ENCODE data around the gene NDUFV2.
"Not testable (repeated sequence)": the region's sequence is repeated elsewhere in the genome, so short reads cannot be mapped to it uniquely, and the experiment has no call there.

DNA sequence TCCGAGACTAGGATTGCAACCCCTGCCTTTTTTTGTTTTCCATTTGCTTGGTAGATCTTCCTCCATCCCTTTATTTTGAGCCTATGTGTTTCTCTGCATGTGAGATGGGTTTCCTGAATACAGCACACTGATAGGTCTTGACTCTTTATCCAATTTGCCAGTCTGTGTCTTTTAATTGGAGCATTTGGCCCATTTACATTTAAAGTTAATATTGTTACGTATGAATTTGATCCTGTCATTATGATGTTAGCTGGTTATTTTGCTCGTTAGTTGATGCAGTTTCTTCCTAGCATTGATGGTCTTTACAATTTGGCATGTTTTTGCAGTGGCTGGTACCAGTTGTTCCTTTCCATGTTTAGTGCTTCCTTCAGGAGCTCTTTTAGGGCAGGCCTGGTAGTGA is 67.0 kb downstream of the NDUFV2 start:
- not testable (repeated sequence) for TF ChIP-seq SIN3A (conservative IDR thresholded peaks at IDR 0.05 in 1 of 2, IDR thresholded peaks at IDR 0.05 in 1 of 2; ENCODE audit: low read depth in 1 of 2, low read length in 2 of 2); EP300 (IDR thresholded peaks at IDR 0.05; ENCODE audit: borderline replicate concordance in 1 of 2, low read depth in 2 of 2, low read length in 2 of 2); POLR2A (IDR thresholded peaks at IDR 0.05; ENCODE audit: control extremely low read depth in 1 of 2, low read depth in 2 of 2, low read length in 2 of 2); MAFK (IDR thresholded peaks at IDR 0.05; ENCODE audit: low read depth, low read length); NRF1 (IDR thresholded peaks at IDR 0.05; ENCODE audit: low read depth, low read length); PHF8 (conservative IDR thresholded peaks at IDR 0.05; ENCODE audit: low read depth, low read length); JUN (IDR thresholded peaks at IDR 0.05; ENCODE audit: low read depth, low read length); RFX5 (IDR thresholded peaks at IDR 0.05; ENCODE audit: borderline replicate concordance, low read depth, low read length); CBX8 (IDR thresholded peaks at IDR 0.05; ENCODE audit: borderline replicate concordance, low read depth, low read length); CREB1 (IDR thresholded peaks at IDR 0.05); BRCA1 (IDR thresholded peaks at IDR 0.05; ENCODE audit: low read depth, low read length)
- TF ChIP-seq, protein P1, sequence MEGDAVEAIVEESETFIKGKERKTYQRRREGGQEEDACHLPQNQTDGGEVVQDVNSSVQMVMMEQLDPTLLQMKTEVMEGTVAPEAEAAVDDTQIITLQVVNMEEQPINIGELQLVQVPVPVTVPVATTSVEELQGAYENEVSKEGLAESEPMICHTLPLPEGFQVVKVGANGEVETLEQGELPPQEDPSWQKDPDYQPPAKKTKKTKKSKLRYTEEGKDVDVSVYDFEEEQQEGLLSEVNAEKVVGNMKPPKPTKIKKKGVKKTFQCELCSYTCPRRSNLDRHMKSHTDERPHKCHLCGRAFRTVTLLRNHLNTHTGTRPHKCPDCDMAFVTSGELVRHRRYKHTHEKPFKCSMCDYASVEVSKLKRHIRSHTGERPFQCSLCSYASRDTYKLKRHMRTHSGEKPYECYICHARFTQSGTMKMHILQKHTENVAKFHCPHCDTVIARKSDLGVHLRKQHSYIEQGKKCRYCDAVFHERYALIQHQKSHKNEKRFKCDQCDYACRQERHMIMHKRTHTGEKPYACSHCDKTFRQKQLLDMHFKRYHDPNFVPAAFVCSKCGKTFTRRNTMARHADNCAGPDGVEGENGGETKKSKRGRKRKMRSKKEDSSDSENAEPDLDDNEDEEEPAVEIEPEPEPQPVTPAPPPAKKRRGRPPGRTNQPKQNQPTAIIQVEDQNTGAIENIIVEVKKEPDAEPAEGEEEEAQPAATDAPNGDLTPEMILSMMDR (IDR thresholded peaks at IDR 0.05; ENCODE audit: control extremely low read depth in 1 of 3, insufficient read depth in 1 of 3, low read depth in 1 of 3, low read length in 3 of 3): not testable (repeated sequence)
- TF ChIP-seq, protein P2, sequence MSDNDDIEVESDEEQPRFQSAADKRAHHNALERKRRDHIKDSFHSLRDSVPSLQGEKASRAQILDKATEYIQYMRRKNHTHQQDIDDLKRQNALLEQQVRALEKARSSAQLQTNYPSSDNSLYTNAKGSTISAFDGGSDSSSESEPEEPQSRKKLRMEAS (IDR thresholded peaks at IDR 0.05): not testable (repeated sequence)
